K562 (cell line): Measurements from ENCODE around the gene CKM. TPM values are rescaled to one million over a fixed set of nuclear protein-coding genes. Genes with fewer than 3 reads are reported as not detected.

Source experiments
- ATAC-seq: fragments of 200-7000 bp; cut with Tn5 transposase; 3 replicates; pipeline ENCODE4 v1.9.1; 2020; ENCODE audit warnings: moderate library complexity
- BruUV-seq: library from RNA; stranded (reverse); fragments of 400-500 nt; replicated peaks from 2 replicates; lab custom pipeline; 2021; lab: Mats Ljungman, UMichigan
- CTCF ChIA-PET: fragments of 300-600 bp; formaldehyde crosslinking; extraction: SDS; loops from one replicate; lab custom pipeline; 2021; ENCODE audit warnings: low intra/inter-chr PET ratio; lab: Yijun Ruan, JAX
- POLR2A ChIA-PET: fragments of 300-600, 350-650 bp; sonication (Branson Sonifier 250); formaldehyde crosslinking; extraction: SDS; loops from one replicate; lab custom pipeline; 2021; ENCODE audit warnings: antibody characterized with exemption, inconsistent platforms; lab: Yijun Ruan, JAX
- DNase-seq, 4 experiments: peaks; one replicate each; pipeline versions ENCODE4 v3.0.0 to v3.0.0-alpha.2; 2011 to 2018; ENCODE audit warnings: low spot score in 3 of 4, mixed read lengths in 3 of 4; ENCODE audit errors: extremely low read depth in 1 of 4
- FAIRE-seq: peaks from 2 replicates; lab custom pipeline; 2011; peaks lifted over from hg19 to GRCh38; lab: Jason Lieb, UNC
- H2AFZ ChIP-seq: 2 replicates; pipeline ENCODE4 v1.6.0; 2011; ENCODE audit warnings: low read depth, low read length, control low read depth, inconsistent platforms
- H3K27ac ChIP-seq: fragments of 200-600 bp; 3 replicates; pipeline ENCODE4 v1.8.0; 2011; ENCODE audit warnings: low read depth, mild to moderate bottlenecking, control low read depth, inconsistent platforms, low read length, moderate library complexity, mixed read lengths; ENCODE audit errors: extremely low read depth
- H3K27me3 ChIP-seq, 2 experiments: fragments of 300-600 bp in 1 of 2; 2 replicates in 1 of 2; 3 replicates in 1 of 2; pipeline versions ENCODE4 v1.6.0 to v1.8.0; 2011; ENCODE audit warnings: inconsistent platforms in 2 of 2, low read length in 2 of 2, mild to moderate bottlenecking in 1 of 2, mixed read lengths in 1 of 2, moderate library complexity in 1 of 2; ENCODE audit not compliant: control insufficient read depth in 2 of 2, insufficient read depth in 2 of 2
- H3K36me3 ChIP-seq: fragments of 300-600 bp; 3 replicates; pipeline ENCODE4 v1.8.0; 2011; ENCODE audit warnings: mild to moderate bottlenecking, low read length, inconsistent platforms; ENCODE audit not compliant: control insufficient read depth, insufficient read depth
- H3K4me1 ChIP-seq, 2 experiments: fragments of 200-600 bp in 1 of 2; replicated peaks in 1 of 2; 2 replicates in 1 of 2; 3 replicates in 1 of 2; pipeline versions ENCODE4 v1.5.1 to v1.8.0; 2011; ENCODE audit warnings: inconsistent platforms in 2 of 2, low read length in 2 of 2, mild to moderate bottlenecking in 1 of 2, mixed read lengths in 1 of 2, moderate library complexity in 1 of 2; ENCODE audit not compliant: control insufficient read depth in 2 of 2, insufficient read depth in 2 of 2
- H3K4me2 ChIP-seq: 2 replicates; pipeline ENCODE4 v1.6.1; 2011; ENCODE audit warnings: low read length, control low read depth, inconsistent platforms, mixed read lengths; ENCODE audit not compliant: insufficient read depth
- H3K4me3 ChIP-seq: fragments of 200-600 bp; sonication (generic), shearing (Covaris generic); 2 replicates; pipeline ENCODE4 v1.5.1; 2016; ENCODE audit warnings: control low read depth, inconsistent platforms
- H3K79me2 ChIP-seq: fragments of 200-600 bp; 3 replicates; pipeline ENCODE4 v1.8.0; 2011; ENCODE audit warnings: low read length, inconsistent platforms; ENCODE audit not compliant: control insufficient read depth, insufficient read depth
- H3K9ac ChIP-seq, 2 experiments: 2 replicates each; pipeline versions ENCODE4 v1.6.0 to v1.6.1; 2011; ENCODE audit warnings: low read depth in 2 of 2, low read length in 2 of 2, control low read depth in 1 of 2, inconsistent platforms in 1 of 2, mild to moderate bottlenecking in 1 of 2, mixed read lengths in 1 of 2; ENCODE audit not compliant: insufficient read depth in 1 of 2
- H3K9me1 ChIP-seq: one replicate; pipeline ENCODE4 v1.6.0; 2011; ENCODE audit warnings: inconsistent platforms, mild to moderate bottlenecking, low read length, moderate library complexity; ENCODE audit not compliant: control insufficient read depth, insufficient read depth
- H3K9me3 ChIP-seq: replicated peaks from 2 replicates; pipeline ENCODE4 v1.5.1; 2011; ENCODE audit warnings: low read depth, low read length, inconsistent platforms; ENCODE audit not compliant: control insufficient read depth, insufficient read depth
- H4K20me1 ChIP-seq: replicated peaks from 2 replicates; pipeline ENCODE4 v1.6.1; 2011; ENCODE audit warnings: low read length, inconsistent platforms, mixed read lengths; ENCODE audit not compliant: control insufficient read depth, insufficient read depth
- BCOR ChIP-seq: fragments of 450-650 bp; IDR thresholded peaks from 2 replicates; pipeline ENCODE4 v1.6.1; 2016
- BRCA1 ChIP-seq, 2 experiments: fragments of 450-650 bp in 1 of 2; sonication (generic) in 1 of 2; formaldehyde crosslinking in 1 of 2; IDR thresholded peaks; 2 replicates each; pipeline versions ENCODE4 v1.5.0 to v1.6.1; 2017 to 2020; ENCODE audit warnings: mild to moderate bottlenecking in 1 of 2, missing genetic modification reagents in 1 of 2
- CBFA2T2 ChIP-seq: fragments of 450-650 bp; conservative IDR thresholded peaks from 2 replicates; pipeline ENCODE4 v1.6.1; 2017; ENCODE audit warnings: mild to moderate bottlenecking
- CBFA2T3 ChIP-seq: fragments of 450-650 bp; IDR thresholded peaks from 2 replicates; pipeline ENCODE4 v1.6.1; 2017
- CBX3 ChIP-seq, 2 experiments: IDR thresholded peaks; 1 replicate in 1 of 2; 2 replicates in 1 of 2; pipeline ENCODE4 v1.6.1; 2012; ENCODE audit warnings: inconsistent platforms in 2 of 2, low read length in 2 of 2, borderline replicate concordance in 1 of 2, control low read depth in 1 of 2
- CBX5 ChIP-seq: IDR thresholded peaks from 2 replicates; pipeline ENCODE4 v1.6.1; 2014; ENCODE audit warnings: low read depth, borderline replicate concordance
- CXXC5 ChIP-seq: fragments of 250-450 bp; sonication (Bioruptor Pico); IDR thresholded peaks from 2 replicates; pipeline ENCODE4 v1.8.0; 2022; ENCODE audit warnings: inconsistent platforms, mild to moderate bottlenecking, moderate library complexity
- HDAC2 ChIP-seq: fragments of 450-650 bp; IDR thresholded peaks from 2 replicates; pipeline ENCODE4 v1.6.1; 2016; ENCODE audit warnings: mild to moderate bottlenecking
- PHF20 ChIP-seq: fragments of 450-650 bp; IDR thresholded peaks from 2 replicates; pipeline ENCODE4 v1.6.1; 2018; ENCODE audit not compliant: partially characterized antibody
- PTBP1 ChIP-seq: fragments of 200-400 bp; formaldehyde crosslinking; IDR thresholded peaks from 2 replicates; pipeline ENCODE4 v1.6.1; 2017; ENCODE audit warnings: low read depth, low read length
- RBM15 ChIP-seq: fragments of 200-400 bp; formaldehyde crosslinking; IDR thresholded peaks from 2 replicates; pipeline ENCODE4 v1.6.1; 2018; ENCODE audit warnings: mild to moderate bottlenecking, low read length, moderate library complexity; ENCODE audit not compliant: insufficient read depth
- RBM25 ChIP-seq: fragments of 200-400 bp; formaldehyde crosslinking; IDR thresholded peaks from 2 replicates; pipeline ENCODE4 v1.6.1; 2018; ENCODE audit warnings: low read length, low read depth, moderate library complexity; ENCODE audit not compliant: severe bottlenecking
- RCOR1 ChIP-seq, 2 experiments: IDR thresholded peaks; 2 replicates each; pipeline ENCODE4 v1.6.1; 2012; ENCODE audit warnings: low read depth in 2 of 2, low read length in 2 of 2, borderline replicate concordance in 1 of 2, improper control_type of control experiment in 1 of 2
- RFX1 ChIP-seq: fragments of 450-650 bp; IDR thresholded peaks from 2 replicates; pipeline ENCODE4 v1.6.1; 2016; ENCODE audit warnings: mild to moderate bottlenecking, moderate library complexity
- SMARCA5 ChIP-seq: fragments of 450-650 bp; IDR thresholded peaks from 2 replicates; pipeline ENCODE4 v1.6.1; 2016
- TEAD4 ChIP-seq, 2 experiments: sonication (generic) in 1 of 2; formaldehyde crosslinking in 1 of 2; IDR thresholded peaks; 2 replicates each; pipeline versions ENCODE4 v1.6.1 to v1.8.0; 2012 to 2022; ENCODE audit warnings: borderline replicate concordance in 1 of 2, inconsistent platforms in 1 of 2, low read length in 1 of 2, mild to moderate bottlenecking in 1 of 2, missing genetic modification reagents in 1 of 2
- ZNF121 ChIP-seq: sonication (generic); formaldehyde crosslinking; conservative IDR thresholded peaks from 2 replicates; pipeline ENCODE4 v1.8.0; 2022; ENCODE audit warnings: missing genetic modification reagents
- ZNF316 ChIP-seq: fragments of 450-650 bp; IDR thresholded peaks from 2 replicates; pipeline ENCODE4 v1.6.1; 2016
- WGBS: fragments of 100-300 bp; shearing (Covaris generic); methylation state at CpG from one replicate; pipeline ENCODE4 v1.1.6; 2016; ENCODE audit warnings: low coverage, mixed read lengths; ENCODE audit not compliant: insufficient coverage; ENCODE audit errors: missing lambda C conversion rate; 5-methylcytosine and 5-hydroxymethylcytosine counted together
- in situ Hi-C: fragments of 300-500 bp; cut with MboI; formaldehyde crosslinking; loops from 4 replicates; pipeline ENCODE4 v1.15.0; 2018; ENCODE audit warnings: inconsistent platforms, mixed read lengths
- intact Hi-C: fragments of 100-400 bp; cut with micrococcal nuclease; formaldehyde crosslinking; loops from 2 replicates; pipeline ENCODE4 v1.14.2; 2022
- polyA plus RNA-seq, 8 experiments: library from polyadenylated mRNA; depleted of rRNA in 4 of 8; stranded (reverse) in 5 of 8; unstranded in 3 of 8; fragments of >200 nt; fragmentation: Nextera tagmentation in 2 of 8; fragmentation: Illumina TruSeq in 1 of 8; extraction: Ambion mirVana in 2 of 8; extraction: Trizol in 1 of 8; gene quantifications; 2 replicates each; pipeline versions ENCODE4 v1.2.1 to v1.2.3, GENCODE V29; 2011 to 2014; ENCODE audit warnings: inconsistent platforms in 1 of 8, missing spikeins in 1 of 8
- total RNA-seq, 7 experiments: library from RNA; depleted of rRNA in 6 of 7; stranded (reverse); fragments of >200 nt in 6 of 7; fragmentation: Illumina TruSeq in 2 of 7; extraction: Trizol in 2 of 7; gene quantifications; 2 replicates each; pipeline versions ENCODE4 v1.2.1 to v1.2.3, GENCODE V29; 2011 to 2021; ENCODE audit warnings: low replicate concordance in 1 of 7
- TF ChIP-seq, protein P1 (sequence below): sonication (generic); formaldehyde crosslinking; IDR thresholded peaks from 2 replicates; pipeline ENCODE4 v1.9.0; 2022; ENCODE audit warnings: mild to moderate bottlenecking, missing genetic modification reagents
- TF ChIP-seq, protein P2 (sequence below): sonication (generic); formaldehyde crosslinking; IDR thresholded peaks from 2 replicates; pipeline ENCODE4 v1.8.1; 2023; ENCODE audit warnings: mild to moderate bottlenecking, missing genetic modification reagents

Gene CKM
- total and polyA plus RNA-seq, 9 of the 15 experiments (the other 6 are each of a cell fraction or from before 2014, with no cell fraction given), result 0.06 to 0.17 (median 0.09) TPM; not detected in 4

DNA sequence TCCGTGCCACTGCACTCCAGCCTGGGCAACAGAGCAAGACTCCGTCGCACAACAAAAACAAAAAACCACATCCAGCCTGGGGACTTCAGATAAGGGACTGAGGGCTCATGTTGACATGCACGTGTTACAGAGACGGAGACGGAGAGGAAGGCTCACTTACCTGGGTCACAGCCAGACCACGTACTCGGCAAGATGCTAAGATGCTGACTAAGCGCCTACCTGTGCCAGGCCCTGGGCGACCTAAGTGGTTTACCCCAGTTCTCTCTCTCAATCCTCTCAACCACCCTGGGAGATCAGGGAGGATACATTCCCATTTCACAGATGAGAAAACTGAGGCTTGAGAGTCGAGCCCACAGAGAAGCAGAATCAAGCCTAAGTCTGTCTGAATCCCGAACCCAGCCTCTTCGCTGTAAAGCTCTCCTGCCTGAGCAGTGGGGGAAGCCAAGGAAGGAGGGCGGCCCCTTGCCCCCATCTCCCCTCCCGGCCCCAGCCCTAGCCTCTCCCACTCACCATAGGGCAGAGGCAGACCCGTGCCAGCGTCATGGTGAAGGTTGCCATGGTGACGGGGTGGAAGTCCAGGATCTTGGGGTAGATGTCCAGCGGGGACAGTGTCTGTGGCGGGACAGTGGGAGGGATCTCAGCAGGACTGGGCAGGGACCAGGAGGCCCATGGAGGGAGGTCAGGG lies 34.2 kb upstream of the CKM start:
- peaks cover 84% of the 10 kb centered on the region; the same call in 2 of the 3 replicates for H3K36me3 ChIP-seq
- no peak overlapping the region for H3K4me2 ChIP-seq
- H4K20me1 ChIP-seq, result no peaks in the 10 kb centered on the region; the same call in 1 of the 2 replicates
- FAIRE-seq (no peak), DNase-seq (peak in 1 of 4 experiments; percentile 46), ATAC-seq (no peak; the same call in 2 of the 3 replicates)
- peaks cover 0 to 30% of the 10 kb centered on the region in 2 experiments; a peak in 2 of 5 replicates for H3K4me1 ChIP-seq
- POLR2A ChIA-PET, result interaction anchor here (0.5 kb wide), 1 partner anchor 66 kb away, joined by 3 read pairs; no protein-coding TSS in a partner anchor
- no peaks in the 10 kb centered on the region for H3K9me3 ChIP-seq
- BruUV-seq, result no TSS peak
- no peaks in the 10 kb centered on the region for H3K9me1 ChIP-seq
- no peaks in the 10 kb centered on the region for H3K27me3 ChIP-seq
- H2AFZ ChIP-seq, result no peak overlapping the region
- no peak overlapping the region for H3K27ac ChIP-seq
- H3K9ac ChIP-seq, result peak overlapping the region in 1 of 2 experiments; percentile 26; a peak in 2 of 4 replicates
- in situ Hi-C loops (no loop called here), intact Hi-C loops (no loop called here)
- WGBS, result 53% methylated on average over 15 of the region's 20 CpGs
- no peaks in the 10 kb centered on the region for H3K79me2 ChIP-seq
- no peak overlapping the region for H3K4me3 ChIP-seq
- CTCF ChIA-PET, result no interaction called here
- TF ChIP-seq, protein P1, sequence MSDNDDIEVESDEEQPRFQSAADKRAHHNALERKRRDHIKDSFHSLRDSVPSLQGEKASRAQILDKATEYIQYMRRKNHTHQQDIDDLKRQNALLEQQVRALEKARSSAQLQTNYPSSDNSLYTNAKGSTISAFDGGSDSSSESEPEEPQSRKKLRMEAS, result peak; percentile 34
- TF ChIP-seq RFX1 (peak; percentile 82), CBX5 (no peak), SMARCA5 (peak; percentile 48; the same call in 1 of the 2 replicates), RBM15 (no peak), TEAD4 (IDR thresholded peaks at IDR 0.05; ENCODE audit: low read length) (peak; percentile 35), TEAD4 (CRISPR knock-in tag; IDR thresholded peaks at IDR 0.05; ENCODE audit: borderline replicate concordance) (no peak), CBFA2T3 (peak; percentile 72), RBM25 (peak; percentile 91), RCOR1 (IDR thresholded peaks at IDR 0.05; ENCODE audit: borderline replicate concordance in 1 of 2, low read depth in 2 of 2, low read length in 2 of 2) (peak in 1 of 2 experiments; percentile 70; a peak in 3 of 4 replicates), CXXC5 (CRISPR knock-in tag) (peak; percentile 27; the same call in 1 of the 2 replicates), HDAC2 (peak; percentile 61; the same call in 1 of the 2 replicates), ZNF121 (peak; percentile 97), PHF20 (peak; percentile 31), CBX3 (IDR thresholded peaks at IDR 0.05; ENCODE audit: borderline replicate concordance in 1 of 2, low read length in 2 of 2) (peak in 1 of 2 experiments; percentile 46; a peak in 1 of 3 replicates), CBFA2T2 (peak; percentile 33; the same call in 1 of the 2 replicates), ZNF316 (peak; percentile 73), PTBP1 (peak; percentile 75; the same call in 1 of the 2 replicates), BCOR (peak; percentile 95), BRCA1 (IDR thresholded peaks at IDR 0.05) (no peak), BRCA1 (CRISPR knock-in tag; IDR thresholded peaks at IDR 0.05) (0 out of 2 replicates have a peak, but pooled peaks have one; percentile 32)
- TF ChIP-seq, protein P2, sequence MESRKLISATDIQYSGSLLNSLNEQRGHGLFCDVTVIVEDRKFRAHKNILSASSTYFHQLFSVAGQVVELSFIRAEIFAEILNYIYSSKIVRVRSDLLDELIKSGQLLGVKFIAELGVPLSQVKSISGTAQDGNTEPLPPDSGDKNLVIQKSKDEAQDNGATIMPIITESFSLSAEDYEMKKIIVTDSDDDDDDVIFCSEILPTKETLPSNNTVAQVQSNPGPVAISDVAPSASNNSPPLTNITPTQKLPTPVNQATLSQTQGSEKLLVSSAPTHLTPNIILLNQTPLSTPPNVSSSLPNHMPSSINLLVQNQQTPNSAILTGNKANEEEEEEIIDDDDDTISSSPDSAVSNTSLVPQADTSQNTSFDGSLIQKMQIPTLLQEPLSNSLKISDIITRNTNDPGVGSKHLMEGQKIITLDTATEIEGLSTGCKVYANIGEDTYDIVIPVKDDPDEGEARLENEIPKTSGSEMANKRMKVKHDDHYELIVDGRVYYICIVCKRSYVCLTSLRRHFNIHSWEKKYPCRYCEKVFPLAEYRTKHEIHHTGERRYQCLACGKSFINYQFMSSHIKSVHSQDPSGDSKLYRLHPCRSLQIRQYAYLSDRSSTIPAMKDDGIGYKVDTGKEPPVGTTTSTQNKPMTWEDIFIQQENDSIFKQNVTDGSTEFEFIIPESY, result peak; percentile 32; the same call in 1 of the 2 replicates
